NCI-H2227 treated with DMSO at 0.1 percent for 48 hours (cell line): ENCODE results near the gene PRIM2.
"Not testable (repeated sequence)": the region's sequence is repeated elsewhere in the genome, so short reads cannot be mapped to it uniquely, and the experiment has no call there.

Experiments used
- DNase-seq: peaks from one replicate; lab custom pipeline; 2025; lab: John Stamatoyannopoulos, UW

Gene PRIM2

GRCh38 chr6:57449496-57450066 lies 132.2 kb downstream of the PRIM2 start:
- not testable (repeated sequence) for DNase-seq

GRCh38 chr6:57459781-57460180 lies 142.4 kb downstream of the PRIM2 start:
- DNase-seq, result not testable (repeated sequence)

- DNase-seq, result not testable (repeated sequence)
Measured at GRCh38 chr6:57461022-57461421, 143.6 kb downstream of the PRIM2 start.

- not testable (repeated sequence) for DNase-seq
Measured at GRCh38 chr6:57463809-57464208, 146.4 kb downstream of the PRIM2 start.

- DNase-seq, result not testable (repeated sequence)
Measured at GRCh38 chr6:57465968-57466367, 148.5 kb downstream of the PRIM2 start.

- no peak for DNase-seq
Measured at GRCh38 chr6:57469072-57469471, 151.6 kb downstream of the PRIM2 start.

GRCh38 chr6:57470148-57470547 lies 152.7 kb downstream of the PRIM2 start:
- not testable (repeated sequence) for DNase-seq

GRCh38 chr6:57471314-57471864 lies 154.0 kb downstream of the PRIM2 start:
- not testable (repeated sequence) for DNase-seq

- DNase-seq, result peak; percentile 42
Measured at GRCh38 chr6:57472861-57473362, 155.5 kb downstream of the PRIM2 start.

- DNase-seq, result not testable (repeated sequence)
Measured at GRCh38 chr6:57474862-57475475, 157.5 kb downstream of the PRIM2 start.

- not testable (repeated sequence) for DNase-seq
Measured at GRCh38 chr6:57475656-57476055, 158.2 kb downstream of the PRIM2 start.

- DNase-seq, result not testable (repeated sequence)
Measured at GRCh38 chr6:57480194-57480593, 162.8 kb downstream of the PRIM2 start.

- DNase-seq, result not testable (repeated sequence)
Measured at GRCh38 chr6:57481121-57481520, 163.7 kb downstream of the PRIM2 start.

- DNase-seq, result not testable (repeated sequence)
Measured at GRCh38 chr6:57482471-57482870, 165.0 kb downstream of the PRIM2 start.

GRCh38 chr6:57486494-57487081 lies 169.2 kb downstream of the PRIM2 start:
- not testable (repeated sequence) for DNase-seq

- DNase-seq, result not testable (repeated sequence)
Measured at GRCh38 chr6:57488551-57488950, 171.1 kb downstream of the PRIM2 start.

GRCh38 chr6:57489887-57490286 lies 172.5 kb downstream of the PRIM2 start:
- not testable (repeated sequence) for DNase-seq

GRCh38 chr6:57491795-57492194 lies 174.4 kb downstream of the PRIM2 start:
- not testable (repeated sequence) for DNase-seq

GRCh38 chr6:57496251-57496650 lies 178.8 kb downstream of the PRIM2 start:
- not testable (repeated sequence) for DNase-seq

- DNase-seq, result not testable (repeated sequence)
Measured at GRCh38 chr6:57500368-57501021, 183.1 kb downstream of the PRIM2 start.

GRCh38 chr6:57502387-57502786 lies 185.0 kb downstream of the PRIM2 start:
- not testable (repeated sequence) for DNase-seq

- DNase-seq, result not testable (repeated sequence)
Measured at GRCh38 chr6:57505251-57505650, 187.8 kb downstream of the PRIM2 start.
